NCI-H1092 (cell line): ENCODE measurements around the gene OR4F6.

ENCODE experiments used
- DNase-seq: peaks from one replicate; lab custom pipeline; 2025; lab: John Stamatoyannopoulos, UW

Gene OR4F6

GRCh38 chr15:101804941-101805340 is 1.6 kb downstream of the OR4F6 start:
- DNase-seq = no peak

- no peak for DNase-seq
These were observed 2.5 kb downstream of the OR4F6 start for GRCh38 chr15:101805605-101806345.

- no peak for DNase-seq
These were observed 4.1 kb downstream of the OR4F6 start for GRCh38 chr15:101807345-101807945.

GRCh38 chr15:101808201-101808600 is 4.9 kb downstream of the OR4F6 start:
- peak; percentile 53 for DNase-seq

GRCh38 chr15:101810456-101810855 is 7.1 kb downstream of the OR4F6 start:
- DNase-seq = no peak

GRCh38 chr15:101810876-101811275 is 7.6 kb downstream of the OR4F6 start:
- DNase-seq = no peak

GRCh38 chr15:101811902-101812301 is 8.6 kb downstream of the OR4F6 start, which contains the start of gene OR4F15:
TSS of gene OR4F15 (plus strand) at chr15:101812202. CDS start at chr15:101818187, 5,985 bp downstream.
- DNase-seq = no peak

GRCh38 chr15:101813803-101814534 is 10.7 kb downstream of the OR4F6 start:
- DNase-seq = no peak

- DNase-seq = no peak
These were observed 17.5 kb downstream of the OR4F6 start for GRCh38 chr15:101820781-101821180.

- DNase-seq = no peak
These were observed 23.9 kb downstream of the OR4F6 start for GRCh38 chr15:101827257-101827656.

GRCh38 chr15:101828774-101829173 is 25.5 kb downstream of the OR4F6 start:
- DNase-seq = no peak

- DNase-seq = no peak
These were observed 38.3 kb downstream of the OR4F6 start for GRCh38 chr15:101841656-101842055.

GRCh38 chr15:101844916-101845315 is 41.6 kb downstream of the OR4F6 start:
- no peak for DNase-seq

- no peak for DNase-seq
These were observed 49.0 kb downstream of the OR4F6 start for GRCh38 chr15:101852356-101852755.
